ENCODE measurements around the gene PTPRG. TPM values are rescaled to one million over a fixed set of nuclear protein-coding genes. Genes with fewer than 3 reads are reported as not detected.

Gene PTPRG
- total and polyA plus RNA-seq, 2 experiments from 2014 or later, result 24.4 to 131 TPM

- TF ChIP-seq, protein P1, sequence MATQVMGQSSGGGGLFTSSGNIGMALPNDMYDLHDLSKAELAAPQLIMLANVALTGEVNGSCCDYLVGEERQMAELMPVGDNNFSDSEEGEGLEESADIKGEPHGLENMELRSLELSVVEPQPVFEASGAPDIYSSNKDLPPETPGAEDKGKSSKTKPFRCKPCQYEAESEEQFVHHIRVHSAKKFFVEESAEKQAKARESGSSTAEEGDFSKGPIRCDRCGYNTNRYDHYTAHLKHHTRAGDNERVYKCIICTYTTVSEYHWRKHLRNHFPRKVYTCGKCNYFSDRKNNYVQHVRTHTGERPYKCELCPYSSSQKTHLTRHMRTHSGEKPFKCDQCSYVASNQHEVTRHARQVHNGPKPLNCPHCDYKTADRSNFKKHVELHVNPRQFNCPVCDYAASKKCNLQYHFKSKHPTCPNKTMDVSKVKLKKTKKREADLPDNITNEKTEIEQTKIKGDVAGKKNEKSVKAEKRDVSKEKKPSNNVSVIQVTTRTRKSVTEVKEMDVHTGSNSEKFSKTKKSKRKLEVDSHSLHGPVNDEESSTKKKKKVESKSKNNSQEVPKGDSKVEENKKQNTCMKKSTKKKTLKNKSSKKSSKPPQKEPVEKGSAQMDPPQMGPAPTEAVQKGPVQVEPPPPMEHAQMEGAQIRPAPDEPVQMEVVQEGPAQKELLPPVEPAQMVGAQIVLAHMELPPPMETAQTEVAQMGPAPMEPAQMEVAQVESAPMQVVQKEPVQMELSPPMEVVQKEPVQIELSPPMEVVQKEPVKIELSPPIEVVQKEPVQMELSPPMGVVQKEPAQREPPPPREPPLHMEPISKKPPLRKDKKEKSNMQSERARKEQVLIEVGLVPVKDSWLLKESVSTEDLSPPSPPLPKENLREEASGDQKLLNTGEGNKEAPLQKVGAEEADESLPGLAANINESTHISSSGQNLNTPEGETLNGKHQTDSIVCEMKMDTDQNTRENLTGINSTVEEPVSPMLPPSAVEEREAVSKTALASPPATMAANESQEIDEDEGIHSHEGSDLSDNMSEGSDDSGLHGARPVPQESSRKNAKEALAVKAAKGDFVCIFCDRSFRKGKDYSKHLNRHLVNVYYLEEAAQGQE (IDR thresholded peaks at IDR 0.05; ENCODE audit: unreplicated experiment), result no peak
Measured at GRCh38 chr3:61639991-61640390, 78.6 kb downstream of the PTPRG start (continued).

- Mint-ChIP-seq H3K36me3 (ENCODE audit: low read depth) (peaks cover 60% of the 10 kb centered on the region), H3K27me3 (ENCODE audit: insufficient read depth, low read depth, poor library complexity) (peaks cover 6% of the 10 kb centered on the region), H3K9me3 (peaks cover 17% of the 10 kb centered on the region), H3K4me1 (peaks cover 43% of the 10 kb centered on the region), H3K4me3 (no peak overlapping the region), H3K27ac (no peak overlapping the region)
- no peak overlapping the region for H3K27ac ChIP-seq (ENCODE audit: low read depth)
- no peak for TF ChIP-seq STAT1 (IDR thresholded peaks at IDR 0.05; ENCODE audit: unreplicated experiment)
- peaks cover 44% of the 10 kb centered on the region for H3K4me1 ChIP-seq (ENCODE audit: insufficient read depth)
- H4K20me1 ChIP-seq (replicated peaks; ENCODE audit: insufficient read depth), result peaks cover 53% of the 10 kb centered on the region
- DNase-seq (ENCODE audit: low spot score) (no peak), ATAC-seq (no peak)
- H3F3A ChIP-seq (replicated peaks; ENCODE audit: low read depth), result no peaks in the 10 kb centered on the region
- H3K9me2 ChIP-seq (ENCODE audit: insufficient read depth), result no peaks in the 10 kb centered on the region
- H3K27me3 ChIP-seq (ENCODE audit: insufficient read depth), result no peaks in the 10 kb centered on the region
- peaks cover 100% of the 10 kb centered on the region for H3K79me2 ChIP-seq (replicated peaks; ENCODE audit: insufficient read depth)
- H3K4me3 ChIP-seq, result no peak overlapping the region
- no peak overlapping the region for H2AFZ ChIP-seq
- H3K36me3 ChIP-seq (ENCODE audit: insufficient read depth), result no peaks in the 10 kb centered on the region; the same call in 1 of the 2 replicates
- no peak overlapping the region for H3K4me2 ChIP-seq
Measured at GRCh38 chr3:61645148-61645547, 83.8 kb downstream of the PTPRG start.

DNA sequence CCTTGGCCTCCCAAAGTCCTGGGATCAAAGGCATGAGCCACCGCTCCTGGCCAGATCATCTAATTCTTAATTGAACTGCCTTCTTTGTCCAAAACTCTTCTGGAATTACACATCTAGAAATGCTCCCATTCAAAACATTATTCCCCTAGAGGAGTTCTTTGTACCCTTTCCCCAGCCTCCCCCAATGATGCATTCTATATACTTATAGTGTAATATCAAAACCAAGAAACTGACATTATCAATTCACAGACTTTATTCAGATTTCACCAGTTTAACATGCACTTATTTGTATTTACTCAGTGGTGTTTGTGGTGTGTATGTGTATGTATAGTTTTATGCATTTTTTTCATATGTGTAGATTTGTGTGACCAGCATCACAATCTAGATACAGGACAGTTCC is 85.0 kb downstream of the PTPRG start:
- Mint-ChIP-seq H3K4me3 (no peak overlapping the region), H3K36me3 (ENCODE audit: low read depth) (peaks cover 66% of the 10 kb centered on the region), H3K27me3 (ENCODE audit: insufficient read depth, low read depth, poor library complexity) (peaks cover 6% of the 10 kb centered on the region), H3K9me3 (peaks cover 17% of the 10 kb centered on the region), H3K4me1 (peaks cover 32% of the 10 kb centered on the region), H3K27ac (no peak overlapping the region)
- DNase-seq (ENCODE audit: low spot score) (no peak), ATAC-seq (no peak)
- H3K4me2 ChIP-seq, result no peak overlapping the region
- H3K27ac ChIP-seq (ENCODE audit: low read depth), result no peak overlapping the region
- no peak overlapping the region for H2AFZ ChIP-seq
- H3K9me2 ChIP-seq (ENCODE audit: insufficient read depth), result no peaks in the 10 kb centered on the region
- H3F3A ChIP-seq (replicated peaks; ENCODE audit: low read depth), result no peaks in the 10 kb centered on the region
- H3K4me1 ChIP-seq (ENCODE audit: insufficient read depth), result peaks cover 33% of the 10 kb centered on the region
- H3K4me3 ChIP-seq, result no peak overlapping the region
- no peaks in the 10 kb centered on the region; the same call in 1 of the 2 replicates for H3K36me3 ChIP-seq (ENCODE audit: insufficient read depth)
- H3K27me3 ChIP-seq (ENCODE audit: insufficient read depth), result no peaks in the 10 kb centered on the region
- H3K79me2 ChIP-seq (replicated peaks; ENCODE audit: insufficient read depth), result peaks cover 100% of the 10 kb centered on the region
- H4K20me1 ChIP-seq (replicated peaks; ENCODE audit: insufficient read depth), result peaks cover 46% of the 10 kb centered on the region
- TF ChIP-seq ZNF462 (CRISPR knock-in tag; IDR thresholded peaks at IDR 0.05) (no peak), EZH2phosphoT487 (IDR thresholded peaks at IDR 0.05; ENCODE audit: unreplicated experiment) (no peak), ZNF114 (CRISPR knock-in tag; IDR thresholded peaks at IDR 0.05) (no peak), ZNF331 (CRISPR knock-in tag; IDR thresholded peaks at IDR 0.05; ENCODE audit: low read depth) (no peak), POLR2AphosphoS5 (IDR thresholded peaks at IDR 0.05; ENCODE audit: low read depth) (no peak)
- TF ChIP-seq, protein P1 (IDR thresholded peaks at IDR 0.05; ENCODE audit: unreplicated experiment), result no peak

Measured in GM23338 (cell line).